ENCODE data around the gene PRPF6.
A peak's percentile ranks its signal among the peaks of the same experiment; 100 is the strongest.

Gene PRPF6

GRCh38 chr20:64037498-64038213 is 56.7 kb downstream of the PRPF6 start:
- no peak for DNase-seq

DNA sequence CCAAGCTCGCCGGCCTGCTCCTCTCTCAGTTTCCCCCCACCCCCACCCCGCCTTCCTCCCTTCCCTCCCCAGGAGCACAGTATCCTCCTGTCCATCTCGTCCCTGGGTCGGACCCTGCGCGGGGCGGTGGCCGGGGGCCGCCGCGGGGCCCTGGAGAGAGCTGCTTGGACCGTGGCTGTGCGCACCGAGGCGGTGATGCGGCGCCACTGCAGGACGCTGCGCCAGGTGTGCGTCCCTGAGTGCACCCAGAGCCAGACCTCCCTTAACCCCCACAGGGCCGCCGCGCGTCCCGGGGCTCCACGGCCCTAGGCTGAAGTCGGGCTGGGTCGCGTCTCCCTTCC is 57.3 kb downstream of the PRPF6 start:
- DNase-seq: no peak

GRCh38 chr20:64038565-64039292 is 57.8 kb downstream of the PRPF6 start:
- DNase-seq: peak; percentile 92

GRCh38 chr20:64039293-64040160 is 58.6 kb downstream of the PRPF6 start:
- DNase-seq: no peak

GRCh38 chr20:64040231-64041039 is 59.5 kb downstream of the PRPF6 start:
- DNase-seq: no peak

GRCh38 chr20:64041040-64041780 is 60.3 kb downstream of the PRPF6 start:
- no peak for DNase-seq

- DNase-seq: no peak
Measured at GRCh38 chr20:64041781-64042053, 60.8 kb downstream of the PRPF6 start.

- no peak for DNase-seq
Measured at GRCh38 chr20:64042054-64042781, 61.3 kb downstream of the PRPF6 start.

DNA sequence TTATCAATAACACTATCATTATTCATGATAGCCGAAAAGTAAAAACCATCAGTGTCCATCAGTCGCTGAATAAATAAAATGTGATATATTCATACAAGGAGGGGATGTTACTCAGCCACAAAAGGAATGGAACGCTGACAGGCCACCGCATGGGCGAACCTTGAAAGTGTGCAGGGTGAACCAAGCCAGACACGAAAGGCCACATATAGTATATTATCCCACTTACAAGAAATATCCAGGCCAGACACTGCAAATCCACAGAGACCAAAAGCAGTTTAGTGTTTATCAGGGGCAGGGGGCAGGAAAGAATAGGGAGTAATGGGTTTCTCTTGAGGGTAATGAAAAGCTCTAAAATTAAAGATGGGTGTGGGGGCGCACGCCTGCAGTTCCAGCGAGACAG is 62.8 kb downstream of the PRPF6 start:
- no peak for DNase-seq

DNA sequence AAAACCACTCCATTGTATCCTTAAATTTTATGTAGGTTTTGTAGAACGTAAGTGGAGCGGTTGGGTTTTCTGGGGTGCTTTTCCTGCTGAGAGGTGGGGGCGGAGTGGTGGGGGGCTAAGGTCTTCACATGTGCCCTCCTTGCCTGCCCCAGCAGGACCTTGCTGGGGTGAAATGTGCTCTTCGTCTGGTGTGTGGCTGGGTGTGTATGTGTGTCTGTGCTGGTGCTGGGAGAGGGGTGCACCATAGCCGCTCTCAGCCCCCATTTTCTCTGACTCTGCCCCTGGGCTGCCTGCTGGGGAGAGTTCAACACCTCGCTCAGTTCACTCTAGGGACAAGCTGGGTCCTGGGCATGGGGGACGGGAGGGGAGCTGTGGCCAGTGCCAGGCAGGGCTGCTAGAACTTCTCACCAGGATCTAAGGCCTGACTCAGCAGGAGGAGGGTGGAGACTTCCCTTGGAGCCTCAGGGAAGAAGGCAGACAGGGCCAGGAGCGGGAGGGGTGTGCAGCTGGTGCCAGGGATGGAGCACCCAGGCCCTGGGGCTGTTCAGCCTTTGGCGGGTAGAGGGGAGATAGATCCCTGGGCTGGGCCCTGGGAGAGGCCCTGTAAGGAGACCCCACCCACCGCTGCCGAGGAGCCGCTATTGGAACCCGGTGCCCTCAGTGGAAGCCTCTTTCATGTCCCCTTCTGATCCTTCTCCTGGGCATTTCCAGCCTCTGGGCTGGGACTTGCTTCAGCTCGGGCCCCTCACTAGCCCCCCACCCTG is 63.7 kb downstream of the PRPF6 start:
- no peak for DNase-seq

GRCh38 chr20:64045346-64046011 is 64.5 kb downstream of the PRPF6 start:
- no peak for DNase-seq

- DNase-seq: no peak
Measured at GRCh38 chr20:64047046-64047389, 66.1 kb downstream of the PRPF6 start.

DNA sequence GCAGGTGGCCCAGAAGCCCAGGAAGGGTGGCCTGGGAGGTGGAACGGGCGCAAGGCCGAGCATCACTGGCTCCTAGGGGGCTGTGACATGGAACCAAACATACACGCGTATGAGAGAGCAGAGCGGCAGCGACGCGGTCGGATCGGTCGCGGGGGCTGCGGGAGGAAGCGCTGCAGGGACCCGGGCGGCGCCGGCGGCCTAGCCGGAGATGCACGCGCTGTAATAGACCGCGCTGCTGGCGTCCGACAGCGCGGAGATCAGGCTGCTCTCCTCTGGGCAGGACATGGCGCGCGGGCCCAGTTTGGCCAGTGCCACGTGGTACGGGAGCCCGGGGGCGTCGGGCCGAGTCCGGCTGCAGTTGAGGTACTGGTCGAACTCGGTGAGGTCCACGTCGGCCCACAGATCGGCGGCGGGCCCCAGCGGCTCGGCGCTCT is 67.1 kb downstream of the PRPF6 start:
- no peak for DNase-seq

GRCh38 chr20:64048402-64049044 is 67.6 kb downstream of the PRPF6 start:
- no peak for DNase-seq

- no peak for DNase-seq
Measured at GRCh38 chr20:64049060-64049877, 68.3 kb downstream of the PRPF6 start, which contains the start of gene SOX18. Gene SOX18, minus strand, starts transcription at chr20:64049639. Its CDS starts 123 bp downstream, at chr20:64049516.

- no peak for DNase-seq
Measured at GRCh38 chr20:64049878-64050260, 68.9 kb downstream of the PRPF6 start.

DNA sequence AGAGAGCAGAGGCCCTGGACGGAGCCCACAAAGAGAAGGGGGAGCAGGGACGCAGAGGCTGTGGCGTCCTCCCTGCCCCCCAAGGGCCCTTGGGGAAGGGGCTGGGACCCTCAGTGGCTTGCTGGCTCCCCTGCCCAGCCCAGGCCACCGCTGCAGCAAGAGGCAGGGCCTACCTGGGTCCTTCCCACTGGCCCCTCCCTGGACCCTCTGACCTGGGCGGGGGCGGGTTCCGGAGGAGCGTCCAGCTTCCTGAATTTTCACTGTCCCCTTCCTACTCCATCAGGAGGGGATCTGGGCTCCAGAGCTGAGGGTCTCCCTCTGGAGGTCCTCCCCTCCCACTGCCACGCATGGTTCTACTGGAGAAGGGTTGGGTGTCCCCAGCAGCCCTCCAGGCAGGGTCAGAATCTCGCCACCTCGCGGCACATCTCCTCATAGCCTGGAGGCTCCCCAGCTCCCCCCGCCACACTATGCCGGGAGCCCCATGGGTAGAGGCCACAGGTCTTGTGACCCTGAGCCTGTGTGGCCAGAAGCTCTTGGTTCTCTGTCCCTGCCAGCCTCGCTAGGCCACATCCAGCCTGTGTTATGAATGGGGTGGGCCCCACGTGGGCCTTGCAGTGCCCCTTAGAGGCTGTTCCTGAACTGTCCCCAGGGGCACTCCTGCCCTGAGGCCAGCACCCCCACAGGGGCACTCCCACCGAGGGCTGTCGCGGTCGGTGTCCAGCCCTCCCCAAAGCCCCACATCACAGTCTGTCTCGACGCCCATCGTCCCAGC is 69.5 kb downstream of the PRPF6 start:
- DNase-seq: no peak

GRCh38 chr20:64051033-64051452 is 70.1 kb downstream of the PRPF6 start:
- no peak for DNase-seq
